NCI-H510A treated with DMSO at 0.1 percent for 48 hours (cell line): ENCODE results near the gene NECTIN2.
"Not testable (repeated sequence)": the region's sequence is repeated elsewhere in the genome, so short reads cannot be mapped to it uniquely, and the experiment has no call there.

ENCODE experiments used
- DNase-seq: peaks from one replicate; lab custom pipeline; 2025; lab: John Stamatoyannopoulos, UW

Gene NECTIN2

DNA sequence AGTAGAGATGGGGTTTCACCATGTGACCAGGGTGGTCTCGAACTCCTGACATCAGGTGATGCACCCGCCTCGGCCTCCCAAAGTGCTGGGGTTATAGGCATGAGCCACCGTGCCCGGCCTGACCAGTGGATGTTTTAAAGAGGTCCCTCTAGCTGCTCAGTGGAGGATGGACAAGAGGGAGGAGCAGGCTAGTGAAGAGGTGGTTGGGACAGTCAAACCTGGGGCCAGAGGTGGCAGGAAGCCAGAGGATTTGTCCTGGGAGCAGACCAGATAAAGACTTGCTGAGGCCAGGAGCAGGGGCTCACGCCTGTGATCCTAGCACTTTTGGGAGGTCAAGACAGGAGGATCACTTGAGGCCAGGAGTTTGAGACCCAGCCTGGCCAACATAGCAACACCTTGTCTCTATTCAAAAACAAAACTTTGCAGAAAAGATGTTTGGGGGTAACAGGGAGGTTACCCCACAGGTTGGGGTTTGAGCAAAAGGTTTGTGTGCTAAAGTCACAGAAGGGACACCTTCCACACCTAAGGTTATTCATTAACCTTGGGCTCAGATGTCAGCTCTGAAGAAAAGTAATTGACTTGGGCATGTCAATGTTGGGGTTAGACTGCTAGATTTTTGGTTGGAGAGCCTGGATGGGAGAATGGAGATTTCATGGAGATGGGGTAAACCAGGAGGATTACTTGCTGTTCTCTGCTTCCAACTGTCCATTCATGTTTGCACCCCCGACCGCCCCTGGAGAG lies 28.2 kb upstream of the NECTIN2 start:
- no peak for DNase-seq

DNA sequence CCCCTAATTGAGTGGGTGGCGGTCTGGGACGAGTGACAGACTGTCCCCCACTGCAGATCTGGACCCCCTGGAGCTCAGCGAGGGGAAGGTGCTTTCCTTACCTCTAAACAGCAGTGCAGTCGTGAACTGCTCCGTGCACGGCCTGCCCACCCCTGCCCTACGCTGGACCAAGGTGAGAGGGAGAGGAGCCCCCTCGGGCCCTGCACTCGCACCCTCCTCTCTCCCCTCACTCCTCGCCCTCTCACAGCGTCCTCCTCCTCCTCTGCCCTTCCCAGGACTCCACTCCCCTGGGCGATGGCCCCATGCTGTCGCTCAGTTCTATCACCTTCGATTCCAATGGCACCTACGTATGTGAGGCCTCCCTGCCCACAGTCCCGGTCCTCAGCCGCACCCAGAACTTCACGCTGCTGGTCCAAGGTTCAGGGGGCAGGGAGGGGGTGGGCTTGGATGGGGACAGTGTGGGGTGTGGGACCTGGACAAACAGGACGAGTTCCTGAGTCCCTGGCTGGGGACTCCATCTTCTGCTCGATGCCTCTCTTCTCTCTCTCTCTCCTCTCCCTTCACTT lies 27.5 kb upstream of the NECTIN2 start:
- DNase-seq = no peak

DNA sequence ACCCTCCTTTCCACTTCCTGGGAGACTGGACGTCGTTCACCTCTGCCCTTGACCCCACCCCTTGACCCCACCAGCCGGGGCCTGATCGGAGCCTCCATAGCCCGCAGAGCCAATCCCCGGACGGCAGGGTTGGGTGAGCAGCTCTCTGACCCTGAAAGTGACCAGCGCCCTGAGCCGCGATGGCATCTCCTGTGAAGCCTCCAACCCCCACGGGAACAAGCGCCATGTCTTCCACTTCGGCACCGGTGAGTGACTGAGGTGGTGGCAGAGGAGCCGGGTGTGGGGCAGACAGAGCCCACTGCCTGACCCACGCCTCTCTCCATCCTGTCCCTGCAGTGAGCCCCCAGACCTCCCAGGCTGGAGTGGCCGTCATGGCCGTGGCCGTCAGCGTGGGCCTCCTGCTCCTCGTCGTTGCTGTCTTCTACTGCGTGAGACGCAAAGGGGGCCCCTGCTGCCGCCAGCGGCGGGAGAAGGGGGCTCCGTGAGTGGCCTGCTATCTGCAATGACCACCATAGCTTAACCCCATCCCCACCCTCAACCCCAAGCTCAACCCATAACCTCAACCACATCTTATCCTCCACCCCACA lies 26.8 kb upstream of the NECTIN2 start:
- no peak for DNase-seq

DNA sequence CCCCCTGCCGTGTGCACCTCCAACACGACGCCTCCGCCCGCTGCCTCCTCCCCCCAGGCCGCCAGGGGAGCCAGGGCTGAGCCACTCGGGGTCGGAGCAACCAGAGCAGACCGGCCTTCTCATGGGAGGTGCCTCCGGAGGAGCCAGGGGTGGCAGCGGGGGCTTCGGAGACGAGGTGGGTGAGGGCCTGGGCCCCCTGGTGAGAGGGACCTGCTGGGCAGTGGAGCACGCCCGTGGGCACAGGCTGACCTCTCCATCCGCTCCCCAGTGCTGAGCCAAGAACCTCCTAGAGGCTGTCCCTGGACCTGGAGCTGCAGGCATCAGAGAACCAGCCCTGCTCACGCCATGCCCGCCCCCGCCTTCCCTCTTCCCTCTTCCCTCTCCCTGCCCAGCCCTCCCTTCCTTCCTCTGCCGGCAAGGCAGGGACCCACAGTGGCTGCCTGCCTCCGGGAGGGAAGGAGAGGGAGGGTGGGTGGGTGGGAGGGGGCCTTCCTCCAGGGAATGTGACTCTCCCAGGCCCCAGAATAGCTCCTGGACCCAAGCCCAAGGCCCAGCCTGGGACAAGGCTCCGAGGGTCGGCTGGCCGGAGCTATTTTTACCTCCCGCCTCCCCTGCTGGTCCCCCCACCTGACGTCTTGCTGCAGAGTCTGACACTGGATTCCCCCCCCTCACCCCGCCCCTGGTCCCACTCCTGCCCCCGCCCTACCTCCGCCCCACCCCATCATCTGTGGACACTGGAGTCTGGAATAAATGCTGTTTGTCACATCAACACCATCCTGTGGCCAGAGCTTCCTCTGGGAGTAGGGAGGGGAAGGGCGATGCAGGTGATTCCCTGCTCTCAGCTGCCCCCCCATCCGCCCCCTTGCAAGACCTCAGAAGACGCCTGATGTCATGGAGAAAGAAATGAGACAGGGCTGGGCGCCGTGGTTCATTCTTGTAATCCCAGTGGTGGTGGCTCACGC lies 25.2 kb upstream of the NECTIN2 start:
- no peak for DNase-seq

DNA sequence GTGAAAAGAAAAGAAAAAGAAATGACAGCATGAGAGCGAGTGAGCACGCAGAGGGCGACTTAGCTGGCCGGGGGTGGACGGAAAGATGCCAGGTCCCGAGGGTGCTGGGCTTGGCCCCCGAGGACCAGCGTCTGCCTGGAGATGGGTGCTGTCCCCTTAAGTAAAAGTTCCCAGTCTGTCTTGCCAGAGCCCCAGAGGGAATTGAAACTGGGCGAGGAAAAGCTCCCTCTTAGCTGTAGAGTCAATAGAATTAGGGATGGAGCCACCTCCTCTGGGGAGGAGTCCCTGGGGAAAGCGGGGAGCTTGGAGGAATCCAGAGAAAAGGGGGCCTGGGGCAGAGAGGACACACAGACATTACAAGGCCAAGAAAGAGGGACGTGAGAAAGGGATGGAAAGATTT lies 23.9 kb upstream of the NECTIN2 start:
- no peak for DNase-seq

DNA sequence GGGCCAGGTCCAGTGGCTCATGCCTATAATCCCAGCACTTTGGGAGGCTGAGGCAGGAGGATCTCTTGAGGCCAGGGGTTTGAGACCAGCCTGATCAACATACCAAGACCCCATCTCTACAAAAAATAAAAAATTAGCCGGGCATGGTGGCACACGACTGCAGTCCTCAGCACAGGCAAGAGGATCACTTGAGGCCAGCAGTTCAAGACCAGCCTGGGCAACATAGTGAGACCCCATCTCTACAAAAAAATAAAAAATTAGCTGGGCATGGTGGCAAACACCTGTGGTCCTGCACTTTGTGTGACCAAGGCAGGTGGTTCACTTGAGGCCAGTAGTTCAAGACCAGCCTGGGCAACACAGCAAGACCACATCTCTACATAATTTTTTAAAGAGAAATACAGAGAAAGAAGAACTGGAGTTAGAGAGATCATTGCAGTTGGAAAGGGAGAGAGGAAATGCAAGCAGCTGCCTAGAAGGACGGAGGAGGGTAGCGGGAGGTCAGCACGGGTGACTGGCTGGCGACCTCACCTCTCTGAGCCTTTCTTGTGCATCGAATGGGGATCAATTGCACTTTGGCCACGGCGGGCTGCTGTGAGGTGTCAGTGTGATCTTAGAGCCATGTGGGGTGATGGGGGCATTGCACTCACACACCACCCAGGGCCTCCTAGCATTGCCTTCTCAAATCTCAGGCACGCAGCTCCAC lies 23.3 kb upstream of the NECTIN2 start:
- DNase-seq = no peak

DNA sequence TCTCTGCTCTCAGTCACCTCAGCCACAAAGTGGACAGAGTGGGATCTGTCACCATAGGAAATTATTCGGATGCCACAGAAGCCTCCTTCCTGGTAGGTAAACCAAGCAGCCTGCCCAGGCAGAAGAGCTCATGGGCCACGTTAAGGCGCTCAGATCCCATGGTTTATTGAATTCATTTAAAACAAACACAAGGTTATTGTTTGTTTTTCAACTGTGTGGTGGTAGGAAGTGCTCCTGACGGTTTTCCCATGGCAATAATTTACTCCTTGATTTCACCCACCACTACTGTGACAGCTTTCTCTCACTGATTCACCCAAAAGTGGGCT lies 22.8 kb upstream of the NECTIN2 start:
- peak; percentile 40 for DNase-seq

DNA sequence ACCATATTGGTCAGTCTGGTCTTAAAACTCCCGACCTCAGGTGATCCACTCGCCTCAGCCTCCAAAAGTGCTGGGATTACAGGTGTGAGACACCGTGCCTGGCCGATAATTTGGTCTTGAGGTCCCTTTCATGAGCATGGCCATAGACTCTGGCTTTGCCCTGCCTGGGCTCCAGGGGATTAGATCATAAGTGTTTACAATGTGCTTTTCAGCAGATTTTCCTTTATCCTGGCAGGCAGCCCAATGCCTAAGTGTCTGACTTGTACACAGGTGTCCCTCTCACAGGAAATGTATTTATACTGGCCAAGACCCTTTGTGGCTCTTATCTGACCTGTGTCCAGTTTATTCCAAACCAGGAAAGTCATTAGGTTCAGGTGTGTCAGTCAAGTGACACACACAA lies 21.3 kb upstream of the NECTIN2 start:
- peak; percentile 71 for DNase-seq

DNA sequence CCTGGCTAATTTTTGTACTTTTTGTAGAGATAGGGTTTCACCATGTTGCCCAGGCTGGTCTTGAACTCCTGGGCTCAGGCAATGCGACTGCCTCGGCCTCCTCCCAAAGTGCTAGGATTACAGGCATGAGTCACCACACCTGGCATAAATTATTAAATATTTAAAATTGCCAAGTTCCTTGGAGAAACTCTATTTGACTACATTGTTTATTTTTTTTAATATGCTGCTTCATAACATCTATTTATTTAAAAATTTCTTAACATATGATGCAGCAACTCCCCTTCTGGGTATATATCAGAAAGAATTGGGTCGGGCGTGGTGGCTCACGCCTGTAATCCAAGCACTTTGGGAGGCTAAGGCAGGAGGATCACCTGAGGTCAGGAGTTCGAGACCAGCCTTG lies 13.2 kb upstream of the NECTIN2 start:
- not testable (repeated sequence) for DNase-seq

DNA sequence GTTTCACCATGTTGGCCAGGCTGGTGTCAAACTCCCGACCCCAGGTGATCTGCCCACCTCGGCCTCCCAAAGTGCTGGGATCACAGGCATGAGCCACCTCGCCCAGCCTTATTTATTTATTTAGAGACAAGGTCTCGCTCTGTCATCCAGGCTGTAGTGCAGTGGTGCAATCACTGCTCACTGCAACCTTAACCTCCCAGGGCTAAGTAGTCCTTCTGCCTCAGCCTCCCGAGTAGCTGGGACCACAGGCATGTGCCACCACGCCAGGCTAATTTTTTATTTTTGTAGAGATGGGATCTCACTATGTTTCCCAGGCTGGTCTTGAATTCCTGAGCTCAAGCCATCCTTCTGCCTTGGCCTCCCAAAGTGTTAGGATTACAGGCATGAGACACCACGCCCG lies 11.7 kb upstream of the NECTIN2 start:
- not testable (repeated sequence) for DNase-seq

DNA sequence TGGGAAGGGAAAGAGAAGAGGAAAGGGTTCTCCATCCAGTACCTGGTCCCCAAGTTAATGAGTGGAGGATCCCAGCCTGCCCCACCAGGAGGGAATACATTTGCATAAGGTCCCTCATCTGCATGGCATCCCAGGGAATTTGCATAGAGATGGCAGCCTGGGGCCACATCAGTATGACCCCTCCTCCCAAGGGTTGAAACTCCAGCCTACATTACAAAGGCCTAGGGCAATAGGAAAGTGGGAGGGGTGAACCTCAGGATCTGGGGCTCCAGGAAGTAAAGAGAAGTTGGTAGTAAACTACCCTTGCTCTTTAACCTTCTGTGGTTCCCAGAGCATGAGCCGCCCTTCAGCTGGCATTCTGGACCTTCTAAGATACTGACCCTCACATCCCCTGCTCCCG lies 6.8 kb upstream of the NECTIN2 start:
- DNase-seq = no peak

DNA sequence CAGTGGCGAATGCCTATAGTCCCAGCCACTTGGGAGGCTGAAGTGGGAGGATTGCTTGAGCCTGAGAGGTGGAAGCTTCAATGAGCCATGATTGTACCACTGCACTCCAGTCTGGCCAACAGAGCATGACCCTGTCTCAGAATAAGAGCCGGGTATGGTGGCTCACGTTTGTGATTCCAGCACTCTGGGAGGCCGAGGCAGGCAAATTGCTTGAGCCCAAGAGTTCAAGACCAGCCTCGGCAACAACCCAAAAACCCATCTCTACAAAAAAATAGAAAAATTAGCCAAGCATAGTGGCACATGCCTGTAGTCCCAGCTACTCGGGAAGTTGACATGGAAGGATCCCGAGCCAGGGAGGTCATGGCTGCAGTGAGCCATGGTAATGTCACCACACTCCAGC lies 5.3 kb upstream of the NECTIN2 start:
- DNase-seq = no peak

DNA sequence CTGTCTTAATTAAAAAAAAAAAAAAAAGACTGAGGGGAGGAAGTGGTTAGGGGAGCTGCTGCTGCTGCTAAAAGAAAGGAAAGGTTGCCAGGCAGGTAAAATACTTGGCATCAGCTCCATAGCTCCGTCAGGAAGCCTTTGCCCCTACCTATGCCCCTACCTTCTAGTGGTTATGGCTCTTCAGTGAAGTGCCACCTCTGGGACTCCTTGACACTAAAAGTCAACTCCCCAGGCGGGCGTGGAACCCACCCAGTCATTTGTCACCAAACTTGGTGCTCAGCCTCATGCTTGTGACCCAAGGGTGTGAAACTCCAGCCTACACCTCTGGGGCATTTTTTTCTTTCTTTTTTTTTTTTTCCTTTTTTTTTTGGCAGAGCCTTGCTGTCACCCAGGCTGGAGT lies 4.9 kb upstream of the NECTIN2 start:
- DNase-seq = no peak

DNA sequence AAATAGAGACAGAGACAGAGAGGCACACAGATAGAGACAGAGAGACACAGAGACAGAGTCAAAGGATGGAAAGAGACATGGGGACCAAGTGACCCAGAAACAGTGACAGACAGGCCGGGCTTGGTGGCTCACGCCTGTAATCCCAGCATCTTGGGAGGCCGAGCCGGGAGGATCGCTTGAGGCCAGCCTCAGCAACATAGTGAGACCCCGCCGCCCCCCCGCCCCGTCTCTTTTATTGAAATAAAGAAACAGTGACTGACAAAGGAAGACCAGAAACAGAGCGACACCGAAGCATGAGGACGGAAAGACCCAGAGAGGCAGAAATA lies 848 bp upstream of the NECTIN2 start:
- DNase-seq = no peak

DNA sequence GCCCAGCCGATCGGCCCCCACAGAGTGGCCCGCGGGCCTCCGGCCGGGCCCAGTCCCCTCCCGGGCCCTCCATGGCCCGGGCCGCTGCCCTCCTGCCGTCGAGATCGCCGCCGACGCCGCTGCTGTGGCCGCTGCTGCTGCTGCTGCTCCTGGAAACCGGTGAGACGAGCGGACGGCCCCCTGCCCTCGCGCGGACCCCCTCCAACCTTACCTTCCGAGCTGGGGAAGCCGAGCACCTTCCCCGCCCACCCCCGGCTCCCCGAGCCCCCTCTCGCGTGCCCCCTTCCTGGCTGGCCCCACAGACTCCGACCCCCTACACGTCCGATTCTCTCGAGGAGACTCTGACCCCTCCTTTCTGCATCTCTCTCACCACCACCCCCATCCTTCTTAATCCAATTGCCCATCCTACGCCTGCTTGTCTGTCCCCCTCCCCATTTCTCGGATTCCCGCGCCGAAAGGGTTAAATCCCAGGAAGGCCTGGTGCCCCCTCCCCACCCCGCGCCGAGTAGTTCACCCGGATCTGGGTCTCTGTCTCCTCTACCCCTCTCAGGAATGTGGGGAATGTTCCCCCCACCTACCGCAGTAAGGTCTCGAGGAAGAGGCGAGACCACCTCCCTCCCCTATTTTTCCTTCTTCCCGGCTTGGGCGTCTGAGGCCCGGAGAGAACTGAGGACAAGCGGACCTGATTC lies 502 bp downstream of the NECTIN2 start:
- DNase-seq = no peak

DNA sequence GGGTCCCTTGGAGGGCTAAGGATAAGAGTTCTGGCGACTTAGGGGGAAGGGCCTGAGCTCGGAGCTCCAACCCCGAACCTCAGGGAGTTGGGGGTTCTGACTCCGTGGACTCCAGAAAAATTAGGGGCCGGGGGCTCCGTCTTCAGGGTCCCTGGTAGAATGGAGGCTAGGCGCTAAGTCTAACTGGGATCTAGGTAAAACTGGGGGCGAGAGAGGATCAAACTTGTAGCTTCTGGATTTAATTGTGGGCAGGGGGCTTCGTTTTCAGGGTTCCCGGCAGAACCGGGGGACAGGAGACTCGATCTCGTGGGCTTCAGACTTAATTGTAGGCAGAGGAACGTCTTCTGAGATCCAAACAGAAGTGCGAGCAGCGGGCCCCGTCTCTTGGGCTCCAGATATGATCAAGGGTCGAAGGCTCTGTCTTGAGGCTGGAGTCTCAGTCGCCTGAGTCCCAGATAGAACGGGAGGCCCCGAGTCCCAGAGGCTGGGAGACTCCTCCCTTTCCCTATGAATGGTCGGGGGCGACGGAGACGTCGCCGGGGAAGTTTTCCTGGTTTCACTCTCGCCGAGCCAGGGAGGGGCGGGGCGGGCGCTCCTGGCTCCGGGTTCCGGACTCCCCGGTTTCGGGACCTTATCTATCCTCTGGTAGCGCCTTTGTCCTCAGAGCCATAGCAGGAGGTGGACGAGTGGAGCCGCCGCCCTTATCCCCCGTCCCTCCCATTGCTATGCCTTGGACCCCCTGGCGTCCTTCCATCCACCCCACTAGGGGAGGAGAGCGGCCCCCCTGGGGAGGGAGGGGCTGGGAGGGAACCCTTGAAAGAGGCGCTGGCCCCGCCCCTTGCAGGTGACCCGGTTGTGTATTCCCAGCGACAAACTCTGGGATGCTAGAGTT lies 1.3 kb downstream of the NECTIN2 start:
- peak; percentile 81 for DNase-seq

DNA sequence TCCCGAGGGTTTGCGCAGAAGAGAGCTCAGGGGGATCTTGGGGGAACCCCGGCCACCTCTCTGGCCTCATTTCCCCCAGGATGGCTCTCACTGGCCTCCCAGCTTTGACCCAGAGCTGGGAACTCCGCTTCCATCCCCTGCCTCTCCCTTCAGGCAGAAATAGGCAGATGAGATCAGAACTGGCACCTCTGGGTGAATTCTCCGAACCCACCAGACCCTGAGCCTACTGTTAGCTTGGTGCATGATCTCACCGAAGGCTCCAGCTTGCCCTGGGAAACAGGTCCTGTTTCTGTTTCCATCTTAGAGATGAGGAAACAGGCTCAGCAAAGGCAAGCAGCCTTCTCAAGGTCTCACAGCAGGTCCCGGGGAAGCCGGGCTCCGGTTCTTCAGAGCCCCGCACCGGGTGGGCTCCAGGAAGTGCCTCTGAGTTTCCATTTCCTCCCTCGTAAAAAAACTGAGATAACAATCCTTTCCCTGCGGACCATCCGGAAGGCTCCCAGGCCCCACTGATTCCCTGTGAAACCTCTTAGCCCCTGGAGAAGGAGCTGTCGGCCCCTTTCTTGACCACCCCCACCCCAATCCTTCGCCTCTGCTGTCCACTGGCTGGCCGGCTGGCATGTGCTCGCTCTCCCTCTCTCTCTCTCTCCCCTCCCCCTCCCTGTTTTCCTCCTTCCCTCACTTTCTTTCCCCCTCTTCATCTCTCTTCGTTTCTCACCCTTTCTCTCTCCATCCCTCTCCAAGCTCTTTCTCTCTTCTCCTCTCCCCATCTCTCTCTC lies 2.1 kb downstream of the NECTIN2 start:
- DNase-seq = no peak

DNA sequence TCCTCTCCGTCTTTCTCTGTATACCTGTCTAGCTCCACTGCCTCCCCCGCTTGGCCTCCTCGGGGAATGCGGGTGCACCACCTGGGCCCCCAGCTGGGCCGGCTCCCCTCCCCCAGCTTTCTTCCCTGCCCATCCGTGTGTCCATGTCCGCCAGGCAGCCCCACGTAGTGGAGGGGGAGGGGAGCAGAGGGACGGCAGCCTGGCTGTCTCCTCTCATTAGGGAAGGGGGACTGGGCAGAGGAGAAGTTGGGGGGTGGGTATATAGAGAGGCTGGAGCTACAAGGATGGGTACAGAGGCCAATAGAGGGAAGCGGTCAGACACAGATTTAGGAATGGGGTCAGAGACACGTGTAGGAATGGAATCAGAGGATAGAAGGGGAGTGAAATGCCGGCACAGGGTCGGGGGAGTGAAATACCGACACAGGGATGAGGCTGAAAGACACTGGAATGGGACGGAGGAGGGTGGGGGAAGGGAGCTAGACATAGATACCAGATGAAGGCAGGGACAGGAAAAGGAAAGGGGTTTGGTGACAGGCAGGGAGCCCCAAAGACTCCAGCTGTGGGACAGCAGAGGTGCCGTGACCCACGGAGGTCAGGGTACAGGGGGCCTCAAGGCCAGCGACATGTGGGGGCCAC lies 2.8 kb downstream of the NECTIN2 start:
- no peak for DNase-seq

DNA sequence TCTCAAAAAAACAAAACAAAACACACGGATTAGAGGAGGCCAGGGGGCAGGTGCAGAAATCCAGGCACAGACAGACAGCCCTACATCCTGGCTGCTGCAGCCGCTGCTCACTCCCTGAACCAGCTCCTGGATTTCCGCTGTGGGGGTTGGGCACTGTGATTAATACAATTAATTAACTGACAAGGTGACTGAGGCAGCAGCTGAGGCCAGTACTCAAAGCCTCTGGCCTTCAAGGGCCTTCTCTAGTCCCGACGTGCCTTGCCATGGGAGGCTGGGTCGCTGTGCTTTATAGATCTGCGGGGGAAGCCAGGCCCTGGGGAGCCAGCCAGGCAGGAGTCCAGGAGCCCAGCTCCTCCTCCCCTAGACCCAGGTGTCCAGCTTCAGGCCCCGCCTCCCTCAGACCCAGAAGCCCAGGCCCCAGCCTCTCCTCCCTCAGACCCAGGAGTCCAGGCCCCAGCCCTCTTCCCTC lies 4.6 kb downstream of the NECTIN2 start:
- no peak for DNase-seq
